HCT116 (cell line): ENCODE data around the gene RPL28. TPM values are rescaled to one million over a fixed set of nuclear protein-coding genes. Genes with fewer than 3 reads are reported as not detected.

Source experiments
- ATAC-seq: fragments of 200-7000 bp; cut with Tn5 transposase; 2 replicates; pipeline ENCODE4 v1.9.1; 2020; ENCODE audit warnings: mild to moderate bottlenecking, moderate library complexity
- BruUV-seq: library from RNA; stranded (reverse); fragments of 400-500 nt; replicated peaks from 2 replicates; lab custom pipeline; 2021; lab: Mats Ljungman, UMichigan
- CTCF ChIA-PET: fragments of 300-600 bp; sonication (Branson Sonifier 250); formaldehyde crosslinking; loops from one replicate; lab custom pipeline; 2021; ENCODE audit warnings: antibody characterized with exemption; lab: Charles Lee
- POLR2A ChIA-PET: fragments of 300-600, 350-600 bp; sonication (Branson Sonifier 250); formaldehyde crosslinking; loops from one replicate; lab custom pipeline; 2021; ENCODE audit warnings: antibody characterized with exemption; lab: Charles Lee
- RAD21 ChIA-PET, 2 experiments: fragments of 300-600 bp; sonication (Branson Sonifier 250); formaldehyde crosslinking; loops; one replicate each; lab custom pipeline; 2023; ENCODE audit warnings: low total read pairs in 2 of 2; ENCODE audit not compliant: uncharacterized antibody in 2 of 2, unreplicated experiment in 2 of 2, low non-redundant PET in 1 of 2; lab: Charles Lee
- DNase-seq: peaks from one replicate; pipeline ENCODE4 v3.0.0-alpha.2; 2010; ENCODE audit warnings: low read depth, low spot score
- H2AFZ ChIP-seq: fragments of 200-600 bp; shearing (Covaris generic), sonication (generic); 2 replicates; pipeline ENCODE4 v1.6.1; 2017; ENCODE audit warnings: low read depth, mixed run types, mixed read lengths, antibody characterized with exemption, low read length; ENCODE audit not compliant: poor library complexity, severe bottlenecking
- H3K27ac ChIP-seq: 2 replicates; pipeline ENCODE4 v1.5.1; 2012; ENCODE audit warnings: low read depth, low read length
- H3K27me3 ChIP-seq: fragments of 200-600 bp; sonication (generic); 2 replicates; pipeline ENCODE4 v1.6.1; 2016; ENCODE audit warnings: mixed run types, low read length, mixed read lengths; ENCODE audit not compliant: insufficient read depth
- H3K36me3 ChIP-seq, 2 experiments: fragments of 200-500 bp in 1 of 2; fragments of 200-600 bp in 1 of 2; sonication (Bioruptor generic) in 1 of 2; sonication (generic) in 1 of 2; 2 replicates each; pipeline versions ENCODE4 v1.5.1 to v1.6.1; 2014 to 2016; ENCODE audit warnings: low read length in 2 of 2, inconsistent platforms in 1 of 2, mixed read lengths in 1 of 2, mixed run types in 1 of 2; ENCODE audit not compliant: insufficient read depth in 2 of 2, control insufficient read depth in 1 of 2
- H3K4me1 ChIP-seq, 2 experiments: fragments of 200-600 bp in 1 of 2; sonication (generic) in 1 of 2; 2 replicates each; pipeline versions ENCODE4 v1.5.1 to v1.6.1; 2012 to 2017; ENCODE audit warnings: low read length in 2 of 2, inconsistent platforms in 1 of 2, mild to moderate bottlenecking in 1 of 2, mixed read lengths in 1 of 2, mixed run types in 1 of 2, moderate library complexity in 1 of 2; ENCODE audit not compliant: insufficient read depth in 2 of 2, control insufficient read depth in 1 of 2
- H3K4me2 ChIP-seq: fragments of 200-600 bp; sonication (generic); 2 replicates; pipeline ENCODE4 v1.6.1; 2017; ENCODE audit warnings: mixed run types, low read length, mixed read lengths
- H3K4me3 ChIP-seq, 2 experiments: fragments of 200-600 bp in 1 of 2; sonication (generic) in 1 of 2; replicated peaks in 1 of 2; 2 replicates each; pipeline ENCODE4 v1.5.1; 2011 to 2016; ENCODE audit warnings: low read length in 2 of 2, control low read depth in 1 of 2, low read depth in 1 of 2, mild to moderate bottlenecking in 1 of 2, mixed read lengths in 1 of 2, mixed run types in 1 of 2
- H3K79me2 ChIP-seq: fragments of 200-600 bp; sonication (generic); 2 replicates; pipeline ENCODE4 v1.6.1; 2017; ENCODE audit warnings: mild to moderate bottlenecking, mixed run types, low read length, moderate library complexity, mixed read lengths; ENCODE audit not compliant: insufficient read depth
- H3K9ac ChIP-seq: fragments of 200-600 bp; sonication (generic); 2 replicates; pipeline ENCODE4 v1.6.1; 2016; ENCODE audit warnings: low read length, mixed read lengths
- H3K9me2 ChIP-seq: fragments of 200-600 bp; sonication (generic), shearing (Covaris generic); 2 replicates; pipeline ENCODE4 v1.6.1; 2017; ENCODE audit warnings: mixed run types, mild to moderate bottlenecking, moderate library complexity; ENCODE audit not compliant: insufficient read depth
- H3K9me3 ChIP-seq, 2 experiments: fragments of 200-500 bp in 1 of 2; fragments of 200-600 bp in 1 of 2; sonication (Bioruptor generic) in 1 of 2; sonication (generic) in 1 of 2; 2 replicates each; pipeline ENCODE4 v1.6.1; 2014 to 2017; ENCODE audit warnings: low read length in 2 of 2, mixed read lengths in 2 of 2, inconsistent platforms in 1 of 2, low read depth in 1 of 2, mild to moderate bottlenecking in 1 of 2, mixed run types in 1 of 2, moderate library complexity in 1 of 2; ENCODE audit not compliant: control insufficient read depth in 1 of 2, insufficient read depth in 1 of 2
- H4K20me1 ChIP-seq: fragments of 200-600 bp; sonication (generic), shearing (Covaris generic); 2 replicates; pipeline ENCODE4 v1.6.1; 2017; ENCODE audit warnings: mixed run types, mild to moderate bottlenecking, moderate library complexity; ENCODE audit not compliant: insufficient read depth
- ATF3 ChIP-seq: IDR thresholded peaks from 2 replicates; pipeline ENCODE4 v1.6.1; 2012
- EGR1 ChIP-seq: IDR thresholded peaks from 2 replicates; pipeline ENCODE4 v1.6.1; 2012; ENCODE audit warnings: low read depth
- JUND ChIP-seq: IDR thresholded peaks from 2 replicates; pipeline ENCODE4 v1.6.1; 2012
- MAX ChIP-seq: IDR thresholded peaks from 2 replicates; pipeline ENCODE4 v1.6.1; 2012
- RAD21 ChIP-seq: IDR thresholded peaks from 2 replicates; pipeline ENCODE4 v1.6.1; 2012; ENCODE audit warnings: low read depth, mild to moderate bottlenecking
- SIN3A ChIP-seq: IDR thresholded peaks from 2 replicates; pipeline ENCODE4 v1.6.1; 2012; ENCODE audit warnings: low read depth
- TCF7L2 ChIP-seq: IDR thresholded peaks from 2 replicates; pipeline ENCODE4 v1.7.0; 2011; ENCODE audit warnings: borderline replicate concordance, inconsistent platforms; ENCODE audit not compliant: insufficient read depth, insufficient read length; ENCODE audit errors: extremely low read depth
- YY1 ChIP-seq: IDR thresholded peaks from 2 replicates; pipeline ENCODE4 v1.6.1; 2011; ENCODE audit warnings: low read length, low read depth, moderate library complexity, mild to moderate bottlenecking; ENCODE audit not compliant: insufficient replicate concordance; ENCODE audit errors: extremely low read depth
- intact Hi-C: fragments of 100-400 bp; cut with micrococcal nuclease; formaldehyde crosslinking; loops from 2 replicates; pipeline ENCODE4 v1.10.0; 2022
- total RNA-seq: library from RNA; stranded (reverse); gene quantifications from one replicate; pipeline ENCODE4 v1.2.1, GENCODE V29; 2021; ENCODE audit not compliant: unreplicated experiment
- TF ChIP-seq, protein P1 (sequence below), 3 experiments: fragments of 200-600 bp in 1 of 3; sonication (generic) in 1 of 3; IDR thresholded peaks in 2 of 3; conservative IDR thresholded peaks in 1 of 3; 2 replicates each; pipeline ENCODE4 v1.5.1; 2012 to 2017; ENCODE audit warnings: low read depth in 2 of 3, low read length in 2 of 3, antibody characterized with exemption in 1 of 3, borderline replicate concordance in 1 of 3, control low read depth in 1 of 3, mild to moderate bottlenecking in 1 of 3, mixed read lengths in 1 of 3, mixed run types in 1 of 3, moderate library complexity in 1 of 3; ENCODE audit not compliant: insufficient read depth in 1 of 3
- TF ChIP-seq, protein P2 (sequence below): IDR thresholded peaks from 2 replicates; pipeline ENCODE4 v1.6.1; 2011; ENCODE audit warnings: mild to moderate bottlenecking, low read length, moderate library complexity; ENCODE audit not compliant: insufficient replicate concordance; ENCODE audit errors: extremely low read depth

The RPL28 gene
- total RNA-seq, 1 experiment from 2014 or later = 3,050 TPM

- H3K9ac ChIP-seq = no peak overlapping the region
- no peaks in the 10 kb centered on the region for H4K20me1 ChIP-seq
- no peaks in the 10 kb centered on the region for H3K9me2 ChIP-seq
- H2AFZ ChIP-seq = no peak overlapping the region
- CTCF ChIA-PET = no interaction called here
- RAD21 ChIA-PET = no interaction called here
- intact Hi-C loops = no loop called here
- POLR2A ChIA-PET = no interaction called here
- H3K9me3 ChIP-seq = no peaks in the 10 kb centered on the region
- H3K27me3 ChIP-seq = no peaks in the 10 kb centered on the region
- BruUV-seq = no TSS peak
- peaks cover 3 to 17% of the 10 kb centered on the region in 2 experiments; a peak in 3 of 4 replicates for H3K4me1 ChIP-seq
- no peaks in the 10 kb centered on the region for H3K36me3 ChIP-seq
- DNase-seq (no peak), ATAC-seq (no peak)
- H3K27ac ChIP-seq = no peak overlapping the region
- TF ChIP-seq ATF3 = no peak
- TF ChIP-seq MAX = no peak
- no peak for TF ChIP-seq YY1
- no peak for TF ChIP-seq RAD21
- TF ChIP-seq, protein P1, sequence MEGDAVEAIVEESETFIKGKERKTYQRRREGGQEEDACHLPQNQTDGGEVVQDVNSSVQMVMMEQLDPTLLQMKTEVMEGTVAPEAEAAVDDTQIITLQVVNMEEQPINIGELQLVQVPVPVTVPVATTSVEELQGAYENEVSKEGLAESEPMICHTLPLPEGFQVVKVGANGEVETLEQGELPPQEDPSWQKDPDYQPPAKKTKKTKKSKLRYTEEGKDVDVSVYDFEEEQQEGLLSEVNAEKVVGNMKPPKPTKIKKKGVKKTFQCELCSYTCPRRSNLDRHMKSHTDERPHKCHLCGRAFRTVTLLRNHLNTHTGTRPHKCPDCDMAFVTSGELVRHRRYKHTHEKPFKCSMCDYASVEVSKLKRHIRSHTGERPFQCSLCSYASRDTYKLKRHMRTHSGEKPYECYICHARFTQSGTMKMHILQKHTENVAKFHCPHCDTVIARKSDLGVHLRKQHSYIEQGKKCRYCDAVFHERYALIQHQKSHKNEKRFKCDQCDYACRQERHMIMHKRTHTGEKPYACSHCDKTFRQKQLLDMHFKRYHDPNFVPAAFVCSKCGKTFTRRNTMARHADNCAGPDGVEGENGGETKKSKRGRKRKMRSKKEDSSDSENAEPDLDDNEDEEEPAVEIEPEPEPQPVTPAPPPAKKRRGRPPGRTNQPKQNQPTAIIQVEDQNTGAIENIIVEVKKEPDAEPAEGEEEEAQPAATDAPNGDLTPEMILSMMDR (IDR thresholded peaks at IDR 0.05 in 2 of 3, conservative IDR thresholded peaks at IDR 0.05 in 1 of 3; ENCODE audit: borderline replicate concordance in 1 of 3, insufficient read depth in 1 of 3, low read depth in 2 of 3, low read length in 2 of 3) = no peak
- TF ChIP-seq EGR1 = no peak
- TF ChIP-seq JUND = no peak
- no peak for TF ChIP-seq SIN3A
- TF ChIP-seq TCF7L2 = no peak
- TF ChIP-seq, protein P2, sequence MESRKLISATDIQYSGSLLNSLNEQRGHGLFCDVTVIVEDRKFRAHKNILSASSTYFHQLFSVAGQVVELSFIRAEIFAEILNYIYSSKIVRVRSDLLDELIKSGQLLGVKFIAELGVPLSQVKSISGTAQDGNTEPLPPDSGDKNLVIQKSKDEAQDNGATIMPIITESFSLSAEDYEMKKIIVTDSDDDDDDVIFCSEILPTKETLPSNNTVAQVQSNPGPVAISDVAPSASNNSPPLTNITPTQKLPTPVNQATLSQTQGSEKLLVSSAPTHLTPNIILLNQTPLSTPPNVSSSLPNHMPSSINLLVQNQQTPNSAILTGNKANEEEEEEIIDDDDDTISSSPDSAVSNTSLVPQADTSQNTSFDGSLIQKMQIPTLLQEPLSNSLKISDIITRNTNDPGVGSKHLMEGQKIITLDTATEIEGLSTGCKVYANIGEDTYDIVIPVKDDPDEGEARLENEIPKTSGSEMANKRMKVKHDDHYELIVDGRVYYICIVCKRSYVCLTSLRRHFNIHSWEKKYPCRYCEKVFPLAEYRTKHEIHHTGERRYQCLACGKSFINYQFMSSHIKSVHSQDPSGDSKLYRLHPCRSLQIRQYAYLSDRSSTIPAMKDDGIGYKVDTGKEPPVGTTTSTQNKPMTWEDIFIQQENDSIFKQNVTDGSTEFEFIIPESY = no peak
- no peak overlapping the region for H3K4me3 ChIP-seq
- no peaks in the 10 kb centered on the region for H3K79me2 ChIP-seq
- no peak overlapping the region for H3K4me2 ChIP-seq
Measured at GRCh38 chr19:55365964-55366363, 19.8 kb upstream of the RPL28 start.
